SH-SY5Y (cell line): ENCODE results near the gene GRIP1.

Source experiments
- GATA2 ChIP-seq: IDR thresholded peaks from 2 replicates; pipeline ENCODE4 v1.6.1; 2011; ENCODE audit warnings: mild to moderate bottlenecking, low read depth, low read length
- GATA3 ChIP-seq: IDR thresholded peaks from 2 replicates; pipeline ENCODE4 v1.6.1; 2011; ENCODE audit warnings: low read depth, mild to moderate bottlenecking, low read length, moderate library complexity

The GRIP1 gene

DNA sequence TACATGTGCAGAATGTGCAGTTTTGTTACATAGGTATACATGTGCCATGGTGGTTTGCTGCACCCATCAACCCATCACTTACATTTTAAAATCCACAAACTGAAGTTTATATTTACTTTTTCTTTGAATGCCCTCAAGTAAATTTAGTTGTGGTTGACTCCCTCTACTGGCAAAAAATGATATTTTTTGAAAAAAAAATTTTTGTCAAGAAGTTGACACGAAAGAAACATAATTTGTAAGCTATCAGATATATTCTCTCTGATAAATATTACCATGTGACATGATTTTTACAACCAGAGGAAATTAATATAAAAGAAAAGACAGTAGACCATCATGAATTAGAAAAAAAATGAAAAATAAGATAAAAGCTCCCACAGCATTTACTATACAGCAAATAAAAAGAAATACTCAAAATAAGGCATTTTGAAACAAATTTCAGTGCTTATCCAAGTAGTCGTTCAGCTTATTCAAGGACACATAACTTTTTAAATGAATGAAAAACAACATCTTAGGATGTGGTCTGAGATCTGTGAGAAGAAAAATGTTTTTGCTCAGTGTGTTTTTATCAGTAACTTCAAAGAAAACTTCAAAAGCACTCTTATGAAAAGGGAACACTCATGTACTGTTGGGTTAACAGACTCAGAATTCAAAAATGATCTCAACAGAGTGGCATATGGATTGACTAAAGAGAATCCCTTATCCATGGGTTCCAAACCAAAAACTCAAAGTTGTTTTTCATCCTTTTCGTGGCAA lies 30.0 kb upstream of the GRIP1 start:
- TF ChIP-seq GATA3, result no peak
- no peak for TF ChIP-seq GATA2

DNA sequence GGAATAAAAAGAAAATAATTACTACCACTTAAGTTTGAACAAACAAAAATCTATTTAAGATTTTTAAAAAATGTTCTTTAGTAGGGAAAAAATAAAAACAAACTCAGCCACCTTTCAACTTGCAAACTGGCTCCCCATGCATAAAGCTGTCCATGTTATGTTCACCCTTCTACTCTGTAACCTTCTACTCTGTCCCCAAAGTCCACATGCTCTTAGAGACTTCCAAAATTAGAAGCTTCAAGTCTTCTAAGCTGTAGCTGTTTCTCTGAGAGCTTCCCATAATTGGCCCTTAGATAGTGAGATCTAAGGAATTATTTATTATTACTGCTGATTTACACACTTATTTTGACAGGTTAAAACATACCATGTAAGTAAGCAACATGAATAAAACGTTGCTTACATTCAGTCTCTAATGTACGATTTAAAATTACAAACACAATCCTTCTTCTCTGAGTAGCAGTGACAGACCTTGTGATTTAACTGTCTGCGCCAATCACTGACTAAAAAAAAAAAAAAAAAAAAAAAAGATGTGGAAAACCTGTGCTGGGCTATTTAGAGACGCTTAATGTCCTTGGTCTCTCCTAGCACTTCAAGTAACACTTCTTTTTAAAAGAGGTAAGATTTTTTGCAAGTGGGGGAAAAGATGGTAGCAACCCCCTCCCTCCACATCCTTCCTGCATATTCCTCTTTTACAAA lies 28.3 kb upstream of the GRIP1 start:
- TF ChIP-seq GATA2 (no peak), GATA3 (no peak)

DNA sequence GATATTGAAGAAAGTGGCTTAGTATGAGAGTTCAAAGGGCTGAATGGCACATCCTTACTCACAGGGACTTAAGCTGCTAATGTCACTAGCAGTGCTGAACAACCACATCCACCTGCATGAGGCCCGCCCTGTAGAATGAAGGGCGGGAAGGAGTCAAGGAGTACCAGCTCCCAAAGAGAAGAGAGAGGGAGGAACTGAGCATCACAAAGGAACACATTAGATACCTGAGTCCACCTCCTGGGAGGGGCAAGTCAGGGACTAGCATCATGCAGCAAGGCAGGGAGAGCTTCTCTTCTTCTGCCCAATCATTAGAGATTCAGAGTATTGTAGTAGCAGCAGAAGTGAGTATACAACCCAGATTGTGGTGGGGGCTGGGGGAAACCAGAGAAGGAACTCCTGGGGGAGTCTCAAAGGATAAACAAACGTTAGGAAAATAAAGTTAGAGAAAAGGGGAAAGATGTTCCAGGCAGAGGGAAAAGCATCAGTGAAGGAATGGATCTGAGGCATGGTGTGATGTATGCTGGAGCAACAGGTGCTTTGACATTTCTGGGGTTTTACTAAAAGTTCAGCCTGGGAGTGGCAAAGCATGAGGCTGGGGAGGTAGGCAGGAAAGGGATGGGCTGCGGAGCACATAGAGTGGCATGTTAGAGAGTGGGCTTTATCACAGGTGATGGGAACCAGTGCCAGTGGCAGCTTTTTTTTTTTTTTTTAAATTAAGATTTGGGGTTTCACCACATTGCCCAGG lies 21.0 kb upstream of the GRIP1 start:
- no peak for TF ChIP-seq GATA3
- no peak for TF ChIP-seq GATA2

DNA sequence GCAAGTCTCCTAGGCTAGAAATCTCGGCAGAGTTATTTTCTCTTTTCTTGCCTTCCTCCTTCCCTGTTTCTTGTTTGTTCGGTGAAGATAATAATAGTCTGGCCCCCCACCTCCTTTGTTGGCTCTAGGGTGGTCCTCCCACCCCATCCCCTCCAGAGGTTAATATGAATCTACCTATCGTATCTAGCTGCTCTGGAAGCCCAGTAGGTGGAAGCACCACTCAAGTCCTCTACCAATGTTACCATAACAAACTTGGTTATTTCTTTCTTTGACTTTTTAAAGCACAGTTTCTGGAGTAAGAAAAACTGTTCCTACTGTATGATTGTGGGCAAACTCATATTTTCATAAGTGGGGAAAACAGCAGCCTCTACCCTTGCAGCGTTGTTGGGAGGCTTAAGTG lies 19.7 kb upstream of the GRIP1 start:
- TF ChIP-seq GATA3, result no peak
- no peak for TF ChIP-seq GATA2

DNA sequence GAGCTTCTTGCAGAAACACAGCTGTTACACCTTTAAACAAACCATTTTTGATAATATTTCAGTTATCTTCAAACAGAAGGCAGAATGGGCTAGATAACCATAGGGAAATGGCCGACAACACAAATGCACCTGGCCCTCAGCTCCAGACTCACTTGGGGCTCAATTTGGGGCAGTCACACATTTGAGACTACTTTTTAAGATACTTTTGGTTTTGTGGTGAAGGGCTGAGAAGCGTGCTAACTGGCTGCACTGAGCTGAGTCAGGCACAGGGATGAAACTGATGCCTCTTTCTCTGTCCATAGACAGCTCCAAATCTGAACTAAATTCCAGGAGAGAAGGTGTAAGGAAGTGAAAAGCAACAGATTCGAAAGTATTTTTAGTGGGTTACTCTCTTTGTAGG lies 18.5 kb upstream of the GRIP1 start:
- TF ChIP-seq GATA3 (no peak), GATA2 (no peak)

DNA sequence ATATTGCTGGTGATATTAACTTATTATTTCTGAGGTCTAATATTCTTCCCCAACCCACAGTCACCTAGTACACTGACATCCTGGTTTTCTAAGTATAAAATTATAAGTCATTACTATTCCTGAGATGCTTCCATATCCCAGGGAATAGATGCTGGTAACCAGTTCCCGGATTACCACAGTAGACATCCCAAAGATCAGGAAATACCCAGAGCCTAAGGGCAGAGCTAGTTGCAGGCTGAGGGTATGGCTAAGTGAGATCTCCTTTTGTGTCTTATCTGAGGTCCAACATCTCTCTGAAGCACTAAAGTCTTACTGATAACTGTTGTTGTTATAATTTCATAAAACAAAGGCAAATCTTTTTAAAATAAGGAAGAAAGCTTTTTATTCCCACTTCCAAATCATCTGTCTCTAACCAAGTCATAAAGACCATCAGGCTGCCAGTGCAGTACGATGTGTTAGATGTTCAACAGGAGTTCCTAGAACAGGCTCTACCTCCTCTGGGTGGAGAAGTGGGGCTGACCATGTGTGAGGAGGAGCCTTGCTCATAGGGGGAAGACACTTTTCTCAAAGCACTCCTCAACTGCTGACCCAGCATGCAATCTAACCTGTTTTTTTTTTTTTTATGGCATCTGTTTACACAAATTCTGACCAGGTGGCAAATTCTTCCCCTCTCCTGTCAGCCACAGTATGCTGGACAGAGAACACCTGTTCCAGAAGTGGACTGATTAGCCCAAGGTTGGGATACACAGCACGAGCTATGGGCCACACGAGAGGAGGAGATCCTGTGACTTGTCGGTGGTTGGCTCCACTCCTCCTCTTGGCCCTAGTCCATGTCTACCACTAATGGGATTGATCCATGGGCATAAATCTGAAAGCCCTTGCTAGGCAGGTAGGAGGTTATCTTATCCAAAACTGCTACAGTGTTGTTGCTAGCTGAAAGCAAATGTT lies 16.1 kb upstream of the GRIP1 start:
- TF ChIP-seq GATA2, result no peak
- no peak for TF ChIP-seq GATA3

DNA sequence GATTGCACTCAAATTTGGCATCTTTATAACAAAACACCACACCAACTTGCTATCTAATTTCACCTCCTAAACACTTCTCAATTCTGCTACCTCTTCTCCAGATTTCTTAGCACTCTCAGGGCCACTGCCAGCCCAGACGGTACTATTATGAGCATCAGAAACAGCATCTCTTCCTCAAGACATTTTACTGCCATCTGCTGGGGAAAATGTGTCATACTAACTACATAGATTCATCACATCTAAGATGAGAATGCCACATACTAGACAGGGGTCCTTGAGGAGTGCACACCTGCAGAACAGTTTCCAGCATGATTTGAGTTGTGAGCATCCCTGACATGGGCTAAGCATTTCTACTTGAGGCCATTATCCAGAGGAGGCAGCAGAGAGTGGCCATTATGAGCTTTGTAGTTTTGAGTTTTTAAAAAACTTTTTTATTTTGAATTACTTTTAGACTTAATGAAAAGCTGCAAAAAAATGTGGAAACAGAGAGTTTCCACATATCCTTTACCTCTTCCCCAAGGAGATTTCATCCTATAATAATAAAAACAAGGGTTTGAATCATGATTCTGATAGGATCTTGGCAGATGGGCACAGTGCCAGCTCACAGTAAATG lies 15.1 kb upstream of the GRIP1 start:
- no peak for TF ChIP-seq GATA3
- no peak for TF ChIP-seq GATA2

DNA sequence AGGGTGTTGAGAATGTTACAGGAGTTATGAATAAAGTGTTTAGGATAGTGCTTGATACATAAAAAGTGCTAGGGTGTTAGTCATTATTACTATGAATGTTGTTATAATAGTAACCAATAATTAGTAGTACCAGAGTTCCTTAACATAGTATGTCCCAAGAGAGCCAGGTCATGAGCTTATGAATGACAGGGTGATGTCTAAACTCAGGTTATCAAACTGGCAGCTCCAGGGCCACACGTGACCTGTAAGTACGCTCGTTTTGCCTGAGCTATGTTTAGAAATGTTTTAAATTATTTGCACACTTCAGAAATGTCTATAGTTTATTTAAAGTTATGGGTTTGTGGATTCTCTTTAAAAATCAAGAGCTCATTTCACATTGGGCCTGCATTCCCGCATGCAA lies 14.1 kb upstream of the GRIP1 start:
- TF ChIP-seq GATA2 (no peak), GATA3 (no peak)

DNA sequence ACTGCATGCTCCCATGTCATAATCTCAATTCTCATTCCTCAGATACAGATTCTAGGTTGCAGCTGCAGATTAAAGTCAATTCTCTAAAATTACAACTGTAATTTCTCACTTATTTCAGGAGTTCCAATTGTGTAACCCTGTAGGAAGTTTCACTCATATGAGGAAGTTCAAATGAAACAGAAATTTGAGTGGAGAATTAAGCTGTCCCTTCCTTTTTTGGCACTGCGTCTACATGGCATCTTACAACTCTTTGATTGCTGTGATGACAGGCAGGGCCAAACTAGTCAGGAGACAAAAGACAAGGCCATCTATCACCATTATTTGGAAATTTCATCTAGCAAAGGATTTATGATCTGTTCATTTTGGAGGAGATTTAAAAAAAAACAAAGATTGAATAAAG lies 13.3 kb upstream of the GRIP1 start:
- TF ChIP-seq GATA3, result no peak
- TF ChIP-seq GATA2, result no peak

DNA sequence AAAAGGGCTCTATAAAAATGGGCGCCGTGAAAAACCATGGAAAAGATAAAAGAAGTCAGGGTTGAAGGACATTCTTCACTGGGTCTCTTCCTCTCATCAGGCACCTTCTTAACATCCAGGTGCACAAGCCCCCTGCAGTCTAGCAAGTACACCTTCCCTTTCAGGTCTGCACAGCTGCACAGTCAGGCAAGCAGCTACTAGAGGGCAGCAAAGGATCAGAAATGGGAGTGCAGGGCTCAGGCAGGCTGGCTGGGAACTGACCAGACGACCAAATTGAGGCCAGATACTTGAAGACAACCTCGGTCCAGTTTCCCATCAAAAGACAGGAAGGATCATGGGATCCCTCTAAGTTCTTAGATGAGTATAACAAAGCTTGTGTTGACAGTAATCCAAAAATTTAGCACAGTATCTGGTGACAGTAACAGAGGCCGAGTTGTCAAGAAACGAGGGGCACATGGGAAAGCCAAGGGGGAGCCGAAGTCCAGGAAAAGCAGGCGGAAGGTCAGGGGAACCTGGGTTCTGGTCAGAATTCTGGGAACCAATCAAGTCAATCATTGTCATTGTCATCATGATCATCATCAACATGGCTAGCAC lies 10.1 kb upstream of the GRIP1 start:
- no peak for TF ChIP-seq GATA2
- no peak for TF ChIP-seq GATA3

DNA sequence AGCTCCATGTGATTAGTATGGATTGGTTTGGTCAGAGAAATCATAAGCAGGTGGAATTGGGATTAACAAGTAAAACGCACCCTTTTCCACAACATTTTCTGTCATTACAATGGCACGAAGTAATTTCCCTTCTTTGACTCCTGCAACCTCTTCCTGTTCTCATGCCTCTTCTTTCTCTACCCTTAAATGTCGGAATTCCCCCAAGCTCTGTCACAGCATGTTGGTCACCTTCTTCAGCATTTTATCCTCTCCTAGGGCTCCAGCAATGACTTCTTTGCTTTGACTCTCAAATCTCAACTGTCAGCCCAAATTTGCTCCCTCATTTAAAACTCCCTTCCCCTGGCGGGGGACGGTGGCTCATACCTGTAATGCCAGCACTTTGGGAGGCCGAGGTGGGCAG lies 5.3 kb upstream of the GRIP1 start:
- no peak for TF ChIP-seq GATA3
- no peak for TF ChIP-seq GATA2

DNA sequence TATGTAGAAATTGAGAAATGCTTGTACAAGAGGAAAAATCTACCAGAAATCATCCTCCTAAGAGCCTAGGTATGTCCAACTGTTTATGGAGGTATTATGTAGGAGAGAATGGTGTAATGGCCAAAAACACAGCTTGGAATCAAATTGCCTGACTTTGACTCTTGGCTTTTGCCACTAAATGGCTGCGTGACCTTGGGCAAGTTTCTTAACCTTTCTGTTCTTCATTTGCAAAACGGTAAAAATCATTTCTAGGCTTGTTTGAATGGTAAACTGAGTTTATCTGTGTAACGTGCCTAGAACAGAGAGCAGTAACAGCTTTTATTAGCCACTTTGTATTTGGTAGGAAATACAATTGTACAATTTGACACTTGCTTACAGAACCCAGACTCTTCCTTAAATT lies 4.9 kb upstream of the GRIP1 start:
- TF ChIP-seq GATA3, result no peak
- no peak for TF ChIP-seq GATA2

DNA sequence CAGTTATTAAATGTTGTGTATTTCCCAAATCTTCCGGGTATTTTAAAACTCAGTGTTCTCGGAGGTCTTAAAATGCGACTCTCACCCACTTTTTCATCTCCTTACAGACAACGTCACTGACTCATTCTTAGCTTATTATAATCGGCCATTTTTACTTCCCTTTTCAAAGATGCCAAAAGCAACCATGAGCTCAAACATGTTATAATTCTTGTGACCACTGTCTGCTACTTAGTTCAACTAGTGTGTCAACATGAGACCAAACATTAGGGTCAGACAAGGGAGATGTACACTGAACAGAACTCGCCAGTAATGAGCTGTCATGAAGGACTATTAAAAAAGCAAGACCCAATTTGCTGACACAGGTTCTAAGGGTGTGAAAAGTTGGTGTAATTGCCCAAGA lies 4.2 kb upstream of the GRIP1 start:
- TF ChIP-seq GATA3 (no peak), GATA2 (no peak)
